Erythroblast (primary cell): ENCODE data around the gene C1QTNF8.

Experiments
- GATA1 ChIP-seq: IDR thresholded peaks from 2 replicates; pipeline ENCODE4 v1.6.1; 2011; ENCODE audit warnings: low read depth, mild to moderate bottlenecking, control low read depth, low read length, moderate library complexity
- POLR2A ChIP-seq: IDR thresholded peaks from 2 replicates; pipeline ENCODE4 v1.6.1; 2011; ENCODE audit warnings: mild to moderate bottlenecking, low read length

DNA sequence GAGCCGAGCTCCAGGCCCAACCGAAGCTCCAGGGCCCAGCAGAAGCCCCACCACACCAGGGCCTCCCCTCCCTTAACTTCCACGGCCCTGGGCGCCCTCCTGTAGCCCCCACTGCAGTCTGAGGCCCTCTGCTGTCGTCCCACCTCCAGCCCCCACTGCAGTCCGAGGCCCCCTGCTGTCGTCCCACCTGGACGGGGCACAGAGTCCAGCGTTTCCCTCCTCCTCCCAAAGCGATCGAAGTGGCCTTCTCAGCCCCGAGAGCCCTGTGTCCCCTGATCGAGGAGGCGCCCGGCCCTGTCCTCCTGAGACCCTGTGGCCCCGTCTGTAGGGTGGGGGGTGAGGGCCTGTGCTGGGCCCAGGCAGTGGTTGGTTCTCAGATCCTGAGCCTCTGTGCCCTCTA lies 31.1 kb upstream of the C1QTNF8 start:
- no peak for TF ChIP-seq POLR2A
- TF ChIP-seq GATA1 = no peak
